WI38 (cell line): ENCODE results near the gene ATP8B1.
"Not testable (repeated sequence)": the region's sequence is repeated elsewhere in the genome, so short reads cannot be mapped to it uniquely, and the experiment has no call there.

Source experiments
- H3K4me3 ChIP-seq: 2 replicates; pipeline ENCODE4 v1.5.1; 2011; ENCODE audit warnings: low read depth, mild to moderate bottlenecking, control low read depth, low read length
- CTCF ChIP-seq: IDR thresholded peaks from 2 replicates; pipeline ENCODE4 v1.5.1; 2012; ENCODE audit warnings: low read depth, mild to moderate bottlenecking, control low read depth, low read length

ATP8B1 gene

GRCh38 chr18:57803103-57803969 is at the start of gene ATP8B1:
TSS of gene ATP8B1 (minus strand) at chr18:57803315. CDS start at chr18:57731807, 71,508 bp downstream.
- peak within 1 kb of the TSS; percentile 74 for H3K4me3 ChIP-seq
- TF ChIP-seq CTCF: no peak

GRCh38 chr18:57850063-57850462 is 46.9 kb upstream of the ATP8B1 start:
- TF ChIP-seq CTCF: no peak
- H3K4me3 ChIP-seq: no peak overlapping the region

GRCh38 chr18:57848374-57848773 is 45.3 kb upstream of the ATP8B1 start:
- H3K4me3 ChIP-seq: not testable (repeated sequence)

GRCh38 chr18:57847431-57847830 is 44.3 kb upstream of the ATP8B1 start:
- H3K4me3 ChIP-seq: not testable (repeated sequence)

- no peak for TF ChIP-seq CTCF
- no peak overlapping the region for H3K4me3 ChIP-seq
Measured at GRCh38 chr18:57846258-57846657, 43.1 kb upstream of the ATP8B1 start.

GRCh38 chr18:57845605-57846074 is 42.5 kb upstream of the ATP8B1 start:
- no peak overlapping the region for H3K4me3 ChIP-seq
- TF ChIP-seq CTCF: no peak

- H3K4me3 ChIP-seq: no peak overlapping the region
Measured at GRCh38 chr18:57844319-57844718, 41.2 kb upstream of the ATP8B1 start.

More at GRCh38 chr18:57844319-57844718, 41.2 kb upstream of the ATP8B1 start:
- no peak for TF ChIP-seq CTCF
